ENCODE data around the gene PSRC1. TPM values are rescaled to one million over a fixed set of nuclear protein-coding genes. Genes with fewer than 3 reads are reported as not detected.
A peak's percentile ranks its signal among the peaks of the same experiment; 100 is the strongest.

PSRC1 gene
- total RNA-seq, 4 donors from 2014 or later = 1.9 to 6.8 (median 3.7) TPM

DNA sequence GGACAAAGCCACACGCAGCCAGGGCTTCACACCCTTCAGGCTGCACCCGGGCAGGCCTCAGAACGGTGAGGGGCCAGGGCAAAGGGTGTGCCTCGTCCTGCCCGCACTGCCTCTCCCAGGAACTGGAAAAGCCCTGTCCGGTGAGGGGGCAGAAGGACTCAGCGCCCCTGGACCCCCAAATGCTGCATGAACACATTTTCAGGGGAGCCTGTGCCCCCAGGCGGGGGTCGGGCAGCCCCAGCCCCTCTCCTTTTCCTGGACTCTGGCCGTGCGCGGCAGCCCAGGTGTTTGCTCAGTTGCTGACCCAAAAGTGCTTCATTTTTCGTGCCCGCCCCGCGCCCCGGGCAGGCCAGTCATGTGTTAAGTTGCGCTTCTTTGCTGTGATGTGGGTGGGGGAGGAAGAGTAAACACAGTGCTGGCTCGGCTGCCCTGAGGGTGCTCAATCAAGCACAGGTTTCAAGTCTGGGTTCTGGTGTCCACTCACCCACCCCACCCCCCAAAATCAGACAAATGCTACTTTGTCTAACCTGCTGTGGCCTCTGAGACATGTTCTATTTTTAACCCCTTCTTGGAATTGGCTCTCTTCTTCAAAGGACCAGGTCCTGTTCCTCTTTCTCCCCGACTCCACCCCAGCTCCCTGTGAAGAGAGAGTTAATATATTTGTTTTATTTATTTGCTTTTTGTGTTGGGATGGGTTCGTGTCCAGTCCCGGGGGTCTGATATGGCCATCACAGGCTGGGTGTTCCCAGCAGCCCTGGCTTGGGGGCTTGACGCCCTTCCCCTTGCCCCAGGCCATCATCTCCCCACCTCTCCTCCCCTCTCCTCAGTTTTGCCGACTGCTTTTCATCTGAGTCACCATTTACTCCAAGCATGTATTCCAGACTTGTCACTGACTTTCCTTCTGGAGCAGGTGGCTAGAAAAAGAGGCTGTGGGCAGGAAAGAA, 8.1 kb downstream of the PSRC1 start:
- TF ChIP-seq EP300 (IDR thresholded peaks at IDR 0.05) (no peak), POLR2A (IDR thresholded peaks at IDR 0.05) (no peak), POLR2AphosphoS5 (IDR thresholded peaks at IDR 0.05) (no peak)
- TF ChIP-seq, protein P1, sequence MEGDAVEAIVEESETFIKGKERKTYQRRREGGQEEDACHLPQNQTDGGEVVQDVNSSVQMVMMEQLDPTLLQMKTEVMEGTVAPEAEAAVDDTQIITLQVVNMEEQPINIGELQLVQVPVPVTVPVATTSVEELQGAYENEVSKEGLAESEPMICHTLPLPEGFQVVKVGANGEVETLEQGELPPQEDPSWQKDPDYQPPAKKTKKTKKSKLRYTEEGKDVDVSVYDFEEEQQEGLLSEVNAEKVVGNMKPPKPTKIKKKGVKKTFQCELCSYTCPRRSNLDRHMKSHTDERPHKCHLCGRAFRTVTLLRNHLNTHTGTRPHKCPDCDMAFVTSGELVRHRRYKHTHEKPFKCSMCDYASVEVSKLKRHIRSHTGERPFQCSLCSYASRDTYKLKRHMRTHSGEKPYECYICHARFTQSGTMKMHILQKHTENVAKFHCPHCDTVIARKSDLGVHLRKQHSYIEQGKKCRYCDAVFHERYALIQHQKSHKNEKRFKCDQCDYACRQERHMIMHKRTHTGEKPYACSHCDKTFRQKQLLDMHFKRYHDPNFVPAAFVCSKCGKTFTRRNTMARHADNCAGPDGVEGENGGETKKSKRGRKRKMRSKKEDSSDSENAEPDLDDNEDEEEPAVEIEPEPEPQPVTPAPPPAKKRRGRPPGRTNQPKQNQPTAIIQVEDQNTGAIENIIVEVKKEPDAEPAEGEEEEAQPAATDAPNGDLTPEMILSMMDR (IDR thresholded peaks at IDR 0.05) = no peak
- H3K27me3 ChIP-seq = no peaks in the 10 kb centered on the region
- WGBS = 46% methylated on average over 24 of the region's 24 CpGs
- peak overlapping the region; percentile 86 for H3K27ac ChIP-seq
- DNase-seq (ENCODE audit: low spot score in 2 of 2) = peak; percentile 72 to 82
- peak overlapping the region; percentile 19 for H3K4me3 ChIP-seq
- H3K9me3 ChIP-seq = no peaks in the 10 kb centered on the region
- peaks cover 25% of the 10 kb centered on the region for H3K36me3 ChIP-seq
- peaks cover 56% of the 10 kb centered on the region for H3K4me1 ChIP-seq

DNA sequence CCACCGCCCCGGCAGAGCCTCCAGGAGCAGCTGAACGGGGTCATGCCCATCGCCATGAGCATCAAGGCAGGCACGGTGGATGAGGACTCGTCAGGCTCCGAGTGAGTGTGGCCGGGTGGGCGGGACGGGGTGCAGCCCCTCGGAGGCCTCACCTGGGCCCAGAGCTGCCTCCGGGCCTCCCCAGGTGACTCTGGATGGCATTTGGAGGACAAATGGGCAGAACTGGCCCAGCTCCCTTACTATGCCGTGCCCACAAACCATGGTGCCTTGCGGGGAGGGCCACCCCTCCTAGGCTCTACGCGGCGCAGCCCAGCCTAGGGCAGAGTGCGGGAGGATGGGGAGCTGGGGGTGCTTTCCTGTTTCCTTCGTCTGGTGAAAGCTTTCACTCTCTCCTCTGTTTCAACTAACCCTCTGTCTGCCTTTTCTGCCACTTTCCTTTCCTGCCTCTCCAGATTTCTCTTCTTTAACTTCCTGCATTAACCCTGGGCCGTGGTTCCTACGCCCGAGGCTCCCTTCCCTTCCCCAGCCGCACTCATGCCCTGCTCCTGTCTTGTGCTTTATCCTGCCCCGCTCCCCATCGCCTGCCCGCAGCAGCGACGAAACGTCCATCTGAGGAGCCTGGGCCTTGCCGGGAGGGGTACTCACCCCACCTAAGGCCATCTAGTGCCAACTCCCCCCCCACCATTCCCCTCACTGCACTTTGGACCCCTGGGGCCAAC, 9.2 kb downstream of the PSRC1 start:
- peak in 1 of 2 donors; percentile 65 for DNase-seq (ENCODE audit: low spot score in 2 of 2)
- Histone ChIP-seq H3K9me3 (no peaks in the 10 kb centered on the region), H3K27ac (peak overlapping the region; percentile 86), H3K27me3 (no peaks in the 10 kb centered on the region), H3K36me3 (peaks cover 35% of the 10 kb centered on the region), H3K4me3 (peak overlapping the region; percentile 15), H3K4me1 (peaks cover 56% of the 10 kb centered on the region)
- TF ChIP-seq POLR2A (IDR thresholded peaks at IDR 0.05) (no peak), POLR2AphosphoS5 (IDR thresholded peaks at IDR 0.05) (no peak), EP300 (IDR thresholded peaks at IDR 0.05) (no peak)
- TF ChIP-seq, protein P1 (IDR thresholded peaks at IDR 0.05) = no peak
- WGBS = 72% methylated on average over 29 of the region's 30 CpGs

DNA sequence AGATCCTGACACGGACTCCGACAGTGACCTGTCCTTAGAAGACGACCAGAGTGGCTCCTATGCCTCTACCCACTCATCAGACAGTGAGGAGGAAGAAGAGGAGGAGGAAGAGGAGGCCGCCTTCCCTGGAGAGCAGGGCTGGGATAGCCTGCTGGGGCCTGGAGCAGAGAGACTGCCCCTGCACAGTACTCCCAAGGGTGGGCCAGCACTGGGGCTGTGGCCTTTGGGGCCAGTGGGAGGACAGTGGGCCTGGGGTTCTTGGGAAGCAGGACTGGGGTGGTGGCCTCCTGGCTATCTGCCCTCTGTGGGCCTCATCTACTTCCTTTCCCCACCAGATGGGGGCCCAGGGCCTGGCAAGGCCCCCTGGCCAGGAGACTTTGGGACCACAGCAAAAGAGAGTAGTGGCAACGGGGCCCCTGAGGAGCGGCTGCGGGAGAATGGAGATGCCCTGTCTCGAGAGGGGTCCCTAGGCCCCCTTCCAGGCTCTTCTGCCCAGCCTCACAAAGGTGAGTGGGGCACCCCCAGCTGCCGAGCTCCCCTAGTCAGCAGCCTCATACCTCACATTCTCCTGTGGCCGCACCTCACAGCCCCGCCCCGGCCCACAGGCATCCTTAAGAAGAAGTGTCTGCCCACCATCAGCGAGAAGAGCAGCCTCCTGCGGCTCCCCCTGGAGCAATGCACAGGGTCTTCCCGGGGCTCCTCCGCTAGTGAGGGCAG, 10.0 kb downstream of the PSRC1 start:
- TF ChIP-seq EP300 (IDR thresholded peaks at IDR 0.05) = no peak
- TF ChIP-seq POLR2AphosphoS5 (IDR thresholded peaks at IDR 0.05) = no peak
- peak overlapping the region; percentile 86 for H3K27ac ChIP-seq
- 68% methylated on average over 10 of the region's 16 CpGs for WGBS
- peaks cover 36% of the 10 kb centered on the region for H3K36me3 ChIP-seq
- H3K4me3 ChIP-seq = peak overlapping the region; percentile 15
- H3K27me3 ChIP-seq = no peaks in the 10 kb centered on the region
- peaks cover 56% of the 10 kb centered on the region for H3K4me1 ChIP-seq
- peak; percentile 61 to 68 for DNase-seq (ENCODE audit: low spot score in 2 of 2)
- H3K9me3 ChIP-seq = no peaks in the 10 kb centered on the region

DNA sequence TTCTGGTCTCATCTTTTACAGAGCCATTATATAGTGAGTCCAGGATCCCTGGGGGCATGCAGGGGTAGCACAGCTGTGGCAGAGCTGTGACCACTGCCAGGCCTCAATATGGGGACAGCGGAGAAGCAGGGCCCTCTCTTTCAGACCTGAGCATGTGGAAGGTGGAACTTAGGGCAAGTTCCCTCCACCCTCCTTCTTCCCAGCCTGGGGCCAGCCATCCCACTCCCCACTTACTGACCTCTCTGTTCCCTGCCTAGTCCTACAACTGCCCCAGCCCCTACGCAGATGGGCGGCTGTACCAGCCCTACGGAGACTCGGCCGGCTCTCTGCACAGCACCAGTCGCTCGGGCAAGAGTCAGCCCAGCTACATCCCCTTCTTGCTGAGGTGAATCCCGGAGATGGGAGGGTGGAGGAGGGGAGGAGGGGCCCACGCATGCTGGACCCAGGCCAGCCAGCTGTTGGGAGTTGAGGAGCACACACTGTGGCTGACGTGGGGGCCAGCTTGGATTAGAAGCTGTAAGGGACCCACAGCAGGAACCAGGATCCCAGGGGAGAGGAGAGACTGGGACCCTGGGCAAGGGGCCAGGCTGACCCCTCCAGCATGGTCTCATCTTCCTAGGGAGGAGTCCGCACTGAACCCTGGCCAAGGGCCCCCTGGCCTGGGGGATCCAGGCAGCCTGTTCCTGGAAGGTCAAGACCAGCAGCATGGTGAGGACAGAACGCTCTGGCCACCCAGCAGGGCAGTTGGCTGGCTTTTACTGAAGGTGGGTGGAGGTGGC, 10.7 kb downstream of the PSRC1 start:
- H3K27ac ChIP-seq = no peak overlapping the region
- no peak overlapping the region for H3K4me3 ChIP-seq
- WGBS = 90% methylated on average over 10 of the region's 13 CpGs
- peak; percentile 58 to 65 for DNase-seq (ENCODE audit: low spot score in 2 of 2)
- TF ChIP-seq POLR2AphosphoS5 (IDR thresholded peaks at IDR 0.05) = no peak
- TF ChIP-seq, protein P1 (IDR thresholded peaks at IDR 0.05) = no peak
- no peak for TF ChIP-seq POLR2A (IDR thresholded peaks at IDR 0.05)
- TF ChIP-seq EP300 (IDR thresholded peaks at IDR 0.05) = no peak
- no peaks in the 10 kb centered on the region for H3K9me3 ChIP-seq
- peaks cover 39% of the 10 kb centered on the region for H3K36me3 ChIP-seq
- H3K27me3 ChIP-seq = no peaks in the 10 kb centered on the region
- peaks cover 53% of the 10 kb centered on the region for H3K4me1 ChIP-seq

DNA sequence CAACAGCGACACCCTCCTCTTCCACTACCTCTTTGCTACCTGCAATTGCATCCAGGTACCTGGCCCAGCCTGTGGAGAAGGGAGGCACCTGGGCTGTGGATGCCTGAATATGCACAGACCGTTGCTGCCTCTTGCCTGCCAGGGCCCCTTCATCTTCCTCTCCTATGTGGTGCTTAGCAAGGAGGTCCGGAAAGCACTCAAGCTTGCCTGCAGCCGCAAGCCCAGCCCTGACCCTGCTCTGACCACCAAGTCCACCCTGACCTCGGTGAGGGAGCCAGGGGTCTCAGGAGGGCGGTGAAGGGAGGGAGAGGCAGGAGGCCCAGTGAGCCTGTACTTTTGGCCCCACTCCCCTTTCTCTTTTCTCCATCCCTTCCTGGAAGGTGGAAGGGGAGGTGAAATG, 11.5 kb downstream of the PSRC1 start:
- peaks cover 39% of the 10 kb centered on the region for H3K36me3 ChIP-seq
- H3K4me1 ChIP-seq = peaks cover 50% of the 10 kb centered on the region
- no peak for DNase-seq (ENCODE audit: low spot score in 2 of 2)
- H3K4me3 ChIP-seq = no peak overlapping the region
- no peak overlapping the region for H3K27ac ChIP-seq
- H3K27me3 ChIP-seq = no peaks in the 10 kb centered on the region
- WGBS = 94% methylated on average over 5 of the region's 6 CpGs
- no peaks in the 10 kb centered on the region for H3K9me3 ChIP-seq
- TF ChIP-seq POLR2AphosphoS5 (IDR thresholded peaks at IDR 0.05) (no peak), EP300 (IDR thresholded peaks at IDR 0.05) (no peak)
